HUES48 (cell line): ENCODE results near the gene FLT4.

Source experiments
- H3K27ac ChIP-seq: one replicate; pipeline ENCODE4 v1.7.0; 2013; ENCODE audit warnings: low read depth, low read length, inconsistent platforms
- H3K27me3 ChIP-seq: 2 replicates; pipeline ENCODE4 v1.6.1; 2013; ENCODE audit warnings: mild to moderate bottlenecking, low read length; ENCODE audit not compliant: control insufficient read depth, insufficient read depth
- H3K36me3 ChIP-seq: 2 replicates; pipeline ENCODE4 v1.6.1; 2013; ENCODE audit warnings: low read length; ENCODE audit not compliant: control insufficient read depth, insufficient read depth
- H3K4me1 ChIP-seq: 2 replicates; pipeline ENCODE4 v1.6.1; 2013; ENCODE audit warnings: mild to moderate bottlenecking, low read length; ENCODE audit not compliant: control insufficient read depth, insufficient read depth
- H3K4me3 ChIP-seq: 2 replicates; pipeline ENCODE4 v1.5.1; 2013; ENCODE audit warnings: mild to moderate bottlenecking, low read depth, low read length
- H3K9ac ChIP-seq: 2 replicates; pipeline ENCODE4 v1.6.1; 2013; ENCODE audit warnings: mild to moderate bottlenecking, low read depth, low read length, moderate library complexity
- H3K9me3 ChIP-seq: 2 replicates; pipeline ENCODE4 v1.6.1; 2013; ENCODE audit warnings: low read length; ENCODE audit not compliant: control insufficient read depth, insufficient read depth

The FLT4 gene

GRCh38 chr5:180631549-180632383, 17.6 kb downstream of the FLT4 start:
- H3K36me3 ChIP-seq: no peaks in the 10 kb centered on the region
- H3K27me3 ChIP-seq: no peaks in the 10 kb centered on the region
- H3K4me1 ChIP-seq: no peaks in the 10 kb centered on the region
- H3K4me3 ChIP-seq: no peak overlapping the region
- H3K9ac ChIP-seq: no peak overlapping the region
- H3K27ac ChIP-seq: no peak overlapping the region
- no peaks in the 10 kb centered on the region for H3K9me3 ChIP-seq

- H3K36me3 ChIP-seq: no peaks in the 10 kb centered on the region
- no peak overlapping the region for H3K9ac ChIP-seq
- H3K27ac ChIP-seq: no peak overlapping the region
- H3K4me1 ChIP-seq: no peaks in the 10 kb centered on the region
- no peak overlapping the region for H3K4me3 ChIP-seq
- no peaks in the 10 kb centered on the region for H3K9me3 ChIP-seq
- H3K27me3 ChIP-seq: no peaks in the 10 kb centered on the region
Observed at GRCh38 chr5:180630426-180630825, 19.0 kb downstream of the FLT4 start.

- Histone ChIP-seq H3K36me3 (no peaks in the 10 kb centered on the region), H3K9me3 (no peaks in the 10 kb centered on the region), H3K9ac (no peak overlapping the region), H3K4me3 (no peak overlapping the region), H3K27ac (no peak overlapping the region), H3K27me3 (no peaks in the 10 kb centered on the region), H3K4me1 (no peaks in the 10 kb centered on the region)
Observed at GRCh38 chr5:180629831-180630382, 19.5 kb downstream of the FLT4 start.

DNA sequence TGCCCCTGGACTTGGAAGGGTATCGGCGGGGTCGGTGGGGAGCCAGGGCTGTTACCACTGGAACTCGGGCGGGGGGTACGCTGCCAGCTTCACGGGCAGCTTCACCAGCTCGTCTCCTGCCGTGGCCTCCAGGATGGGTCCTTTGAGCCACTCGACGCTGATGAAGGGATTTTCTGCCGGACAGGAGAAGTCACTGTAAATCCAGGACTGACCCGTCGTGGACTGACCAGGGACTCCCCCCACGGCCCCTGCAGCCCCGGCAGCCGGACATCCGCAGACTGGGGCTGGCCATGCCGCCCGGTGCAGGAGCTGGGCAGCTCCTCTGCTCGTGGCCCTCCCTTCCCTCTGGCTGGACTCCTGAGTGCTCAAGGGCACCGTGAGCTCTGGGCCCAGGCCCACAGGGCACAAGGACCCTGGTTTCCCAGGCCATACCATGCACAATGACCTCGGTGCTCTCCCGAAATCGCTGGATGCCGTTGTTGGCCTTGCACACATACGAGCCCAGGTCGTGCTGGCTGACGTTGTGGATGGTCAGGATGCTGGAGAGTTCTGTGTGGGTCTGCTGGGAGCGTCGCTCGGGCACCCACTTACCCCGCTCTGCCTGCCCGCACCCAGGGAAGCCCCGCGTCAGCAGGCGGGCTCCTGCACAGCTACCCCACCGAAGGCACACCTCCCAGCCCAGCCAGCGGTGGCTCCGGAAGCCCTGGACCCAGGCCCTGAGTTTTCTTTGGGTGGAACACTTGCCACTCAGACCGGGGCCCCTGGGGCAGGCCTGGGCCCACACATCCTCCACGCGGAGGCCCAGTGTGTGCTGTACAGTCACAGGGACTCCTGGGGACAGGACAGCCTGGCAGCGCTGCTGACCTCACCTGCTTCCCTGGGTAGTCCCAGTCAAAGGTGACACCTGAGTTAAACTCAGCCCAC, 20.3 kb downstream of the FLT4 start:
- no peaks in the 10 kb centered on the region for H3K27me3 ChIP-seq
- H3K4me1 ChIP-seq: no peaks in the 10 kb centered on the region
- no peak overlapping the region for H3K27ac ChIP-seq
- H3K36me3 ChIP-seq: no peaks in the 10 kb centered on the region
- no peak overlapping the region for H3K9ac ChIP-seq
- H3K4me3 ChIP-seq: no peak overlapping the region
- H3K9me3 ChIP-seq: no peaks in the 10 kb centered on the region

- Histone ChIP-seq H3K9ac (no peak overlapping the region), H3K4me1 (no peaks in the 10 kb centered on the region), H3K27me3 (no peaks in the 10 kb centered on the region), H3K27ac (no peak overlapping the region), H3K4me3 (no peak overlapping the region), H3K9me3 (no peaks in the 10 kb centered on the region), H3K36me3 (no peaks in the 10 kb centered on the region)
Observed at GRCh38 chr5:180628211-180628610, 21.2 kb downstream of the FLT4 start.

DNA sequence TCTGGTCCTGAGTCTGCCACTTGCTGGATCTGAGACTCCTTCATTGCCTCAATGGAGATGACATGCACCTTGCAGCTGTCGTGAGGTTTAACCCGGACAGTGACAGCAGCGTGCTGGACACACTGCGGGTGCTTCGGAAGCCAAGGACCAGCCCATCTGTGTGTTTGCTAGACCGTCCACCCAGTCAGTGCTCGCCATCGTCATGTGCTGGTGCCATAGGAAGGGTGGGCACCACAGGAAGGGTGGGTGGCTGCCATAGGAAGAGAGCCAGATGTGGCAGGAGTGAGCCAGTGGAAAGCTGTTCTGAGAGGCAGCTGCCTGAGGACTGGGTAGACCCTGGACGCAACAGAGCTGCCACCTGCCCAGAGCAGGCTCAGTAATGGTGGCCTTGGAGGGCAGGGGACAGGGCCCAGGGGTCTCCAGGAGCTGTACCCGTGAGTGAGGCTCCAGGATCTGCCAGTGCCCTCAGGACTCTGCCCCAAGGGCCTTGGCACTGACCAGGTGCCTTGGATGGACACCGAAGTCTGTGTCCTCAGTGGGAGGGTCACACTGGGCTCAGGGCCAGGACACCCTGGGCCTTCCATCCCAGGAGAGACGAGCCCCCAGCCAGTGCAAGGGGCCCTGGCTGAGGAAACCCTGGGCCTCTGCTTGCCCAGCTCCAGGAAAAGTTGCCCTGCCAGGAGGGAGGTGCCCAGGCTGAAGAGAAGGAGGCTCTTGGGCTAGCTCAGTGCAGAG, 21.8 kb downstream of the FLT4 start:
- Histone ChIP-seq H3K9ac (no peak overlapping the region), H3K27me3 (no peaks in the 10 kb centered on the region), H3K4me1 (no peaks in the 10 kb centered on the region), H3K9me3 (no peaks in the 10 kb centered on the region), H3K4me3 (no peak overlapping the region), H3K27ac (no peak overlapping the region), H3K36me3 (no peaks in the 10 kb centered on the region)

DNA sequence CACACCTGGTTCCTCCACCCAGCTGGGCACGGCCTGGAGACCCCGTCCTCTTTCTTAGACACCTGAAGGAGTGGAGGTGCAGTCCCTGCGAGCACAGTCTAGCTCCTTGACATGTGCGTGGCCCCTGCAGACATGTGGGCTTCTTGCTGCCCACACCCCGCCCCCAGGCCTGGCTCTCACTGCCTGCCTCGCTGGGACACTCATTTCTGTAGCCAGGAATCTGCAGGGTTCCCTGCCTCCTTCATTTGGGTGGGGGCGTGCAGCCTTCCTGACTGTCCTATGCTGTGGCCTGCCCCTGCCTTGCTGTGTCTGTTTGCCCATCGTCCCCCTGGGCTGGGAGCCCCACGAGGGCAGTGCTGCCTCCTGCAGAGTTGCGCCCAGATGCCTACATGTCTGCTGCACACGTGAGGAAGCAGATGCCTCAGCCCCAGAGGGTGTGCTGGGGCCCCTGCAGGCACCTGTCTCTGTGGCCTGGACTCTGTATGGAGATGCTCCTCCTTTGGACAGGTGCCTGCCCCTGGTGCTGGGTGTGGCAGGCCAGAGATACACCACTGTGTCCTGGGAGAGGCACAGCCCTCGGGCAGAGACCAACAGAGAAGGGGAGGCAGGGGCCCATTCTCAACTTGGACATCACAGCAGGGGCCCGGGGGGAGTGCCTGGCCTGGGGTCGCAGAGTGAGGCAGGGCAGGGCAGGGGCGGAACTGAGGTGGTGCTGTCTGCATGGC, 22.6 kb downstream of the FLT4 start:
- Histone ChIP-seq H3K36me3 (no peaks in the 10 kb centered on the region), H3K9ac (no peak overlapping the region), H3K4me3 (no peak overlapping the region), H3K27me3 (no peaks in the 10 kb centered on the region), H3K9me3 (no peaks in the 10 kb centered on the region), H3K4me1 (no peaks in the 10 kb centered on the region), H3K27ac (no peak overlapping the region)

DNA sequence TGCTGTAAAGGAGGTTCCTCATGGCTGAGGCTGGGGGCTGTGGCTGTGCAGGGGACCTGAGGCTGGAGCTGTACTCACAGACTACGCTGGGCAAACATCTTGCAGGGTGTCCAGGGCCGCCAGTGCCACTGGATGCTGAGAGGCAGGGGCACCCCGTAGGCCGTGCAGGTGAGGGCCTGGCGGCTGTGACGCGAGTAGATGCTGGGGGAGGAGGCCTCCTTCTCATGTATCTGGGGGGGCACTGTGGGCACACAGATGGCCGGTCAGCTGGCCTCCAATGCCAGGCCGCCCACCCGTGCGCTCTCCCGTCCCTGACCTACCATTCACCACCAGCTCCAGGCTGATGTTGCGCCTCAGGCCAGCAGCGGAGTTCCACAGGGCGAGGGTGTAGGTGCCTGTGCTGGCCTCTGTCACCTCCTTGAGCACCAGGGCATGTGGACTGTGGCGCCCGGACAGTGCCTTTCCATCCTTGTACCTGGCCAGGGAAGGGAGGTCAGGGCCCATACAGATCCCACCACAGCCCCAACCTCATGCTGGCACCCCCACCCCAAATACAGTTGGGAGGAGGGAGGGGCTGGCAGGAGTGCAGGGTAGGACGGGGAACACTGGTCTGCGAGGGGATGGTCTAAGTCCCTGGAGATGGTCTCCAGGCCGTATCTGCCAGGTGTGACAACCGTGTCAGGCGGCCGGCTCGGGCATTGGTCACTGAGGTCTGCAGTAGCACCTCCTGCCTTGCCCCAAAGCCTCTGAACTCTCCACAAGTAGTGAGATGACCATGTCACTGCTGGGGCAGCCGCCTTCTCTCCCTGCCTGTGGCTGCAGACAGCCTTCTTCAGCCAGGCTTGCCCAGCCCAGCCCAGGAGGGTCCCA, 23.4 kb downstream of the FLT4 start:
- Histone ChIP-seq H3K36me3 (no peaks in the 10 kb centered on the region), H3K4me3 (no peak overlapping the region), H3K4me1 (no peaks in the 10 kb centered on the region), H3K9ac (no peak overlapping the region), H3K9me3 (no peaks in the 10 kb centered on the region), H3K27ac (no peak overlapping the region), H3K27me3 (no peaks in the 10 kb centered on the region)

GRCh38 chr5:180625125-180625790, 24.1 kb downstream of the FLT4 start:
- Histone ChIP-seq H3K9ac (no peak overlapping the region), H3K4me3 (no peak overlapping the region), H3K27me3 (no peaks in the 10 kb centered on the region), H3K27ac (no peak overlapping the region), H3K4me1 (no peaks in the 10 kb centered on the region), H3K9me3 (no peaks in the 10 kb centered on the region), H3K36me3 (no peaks in the 10 kb centered on the region)
